Colonic mucosa (tissue), 4 donors: ENCODE results near the gene UGT1A3. TPM values are rescaled to one million over a fixed set of nuclear protein-coding genes. Genes with fewer than 3 reads are reported as not detected.

Source experiments
- DNase-seq: peaks from one replicate; pipeline ENCODE4 v3.0.0-alpha.2; 2020
- H3K27ac ChIP-seq: fragments of 200-600 bp; one replicate; pipeline ENCODE4 v1.8.0; 2021
- H3K27me3 ChIP-seq: fragments of 200-600 bp; one replicate; pipeline ENCODE4 v1.8.0; 2021
- H3K36me3 ChIP-seq: fragments of 200-600 bp; one replicate; pipeline ENCODE4 v1.8.0; 2021
- H3K4me1 ChIP-seq: fragments of 200-600 bp; one replicate; pipeline ENCODE4 v1.8.0; 2021; ENCODE audit warnings: mild to moderate bottlenecking
- H3K4me3 ChIP-seq: fragments of 200-600 bp; one replicate; pipeline ENCODE4 v1.8.0; 2021
- H3K9ac ChIP-seq, 2 donors: one replicate each; pipeline ENCODE4 v1.7.0; 2013; ENCODE audit warnings: control low read depth in 2 of 2, low read depth in 2 of 2, low read length in 2 of 2
- H3K9me3 ChIP-seq: fragments of 200-600 bp; one replicate; pipeline ENCODE4 v1.8.0; 2021
- intact Hi-C: fragments of 100-400 bp; cut with DNase I; formaldehyde crosslinking; loops from one replicate; pipeline ENCODE4 v1.14.1; 2022
- total RNA-seq, 2 donors: library from RNA; stranded (reverse); fragmentation: NEBNext Ultra II Directional in 1 of 2; extraction: Animal tissue kit (Norgen Biotek cat#: 25700) in 1 of 2; gene quantifications; one replicate each; pipeline ENCODE4 v1.2.1, GENCODE V29; 2021
- TF ChIP-seq, protein P1 (sequence below): fragments of 200-600 bp; IDR thresholded peaks from one replicate; pipeline ENCODE4 v1.8.0; 2022; ENCODE audit warnings: antibody characterized with exemption, mild to moderate bottlenecking
- donor health status: healthy.
- donor health status: DM: no; HTN: no; CAD: no.
- donor health status: DM: no; HTN: no; CAD: no.

The UGT1A3 gene
- total RNA-seq, 2 donors from 2014 or later: 1.0 to 1.9 TPM

GRCh38 chr2:233807215-233807865, 78.5 kb downstream of the UGT1A3 start:
- no peaks in the 10 kb centered on the region for H3K36me3 ChIP-seq
- H3K27ac ChIP-seq: no peak overlapping the region
- TF ChIP-seq, protein P1, sequence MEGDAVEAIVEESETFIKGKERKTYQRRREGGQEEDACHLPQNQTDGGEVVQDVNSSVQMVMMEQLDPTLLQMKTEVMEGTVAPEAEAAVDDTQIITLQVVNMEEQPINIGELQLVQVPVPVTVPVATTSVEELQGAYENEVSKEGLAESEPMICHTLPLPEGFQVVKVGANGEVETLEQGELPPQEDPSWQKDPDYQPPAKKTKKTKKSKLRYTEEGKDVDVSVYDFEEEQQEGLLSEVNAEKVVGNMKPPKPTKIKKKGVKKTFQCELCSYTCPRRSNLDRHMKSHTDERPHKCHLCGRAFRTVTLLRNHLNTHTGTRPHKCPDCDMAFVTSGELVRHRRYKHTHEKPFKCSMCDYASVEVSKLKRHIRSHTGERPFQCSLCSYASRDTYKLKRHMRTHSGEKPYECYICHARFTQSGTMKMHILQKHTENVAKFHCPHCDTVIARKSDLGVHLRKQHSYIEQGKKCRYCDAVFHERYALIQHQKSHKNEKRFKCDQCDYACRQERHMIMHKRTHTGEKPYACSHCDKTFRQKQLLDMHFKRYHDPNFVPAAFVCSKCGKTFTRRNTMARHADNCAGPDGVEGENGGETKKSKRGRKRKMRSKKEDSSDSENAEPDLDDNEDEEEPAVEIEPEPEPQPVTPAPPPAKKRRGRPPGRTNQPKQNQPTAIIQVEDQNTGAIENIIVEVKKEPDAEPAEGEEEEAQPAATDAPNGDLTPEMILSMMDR: no peak
- H3K4me3 ChIP-seq: no peak overlapping the region
- H3K4me1 ChIP-seq: no peaks in the 10 kb centered on the region
- H3K9ac ChIP-seq: no peak overlapping the region
- no peak for DNase-seq
- intact Hi-C loops: no loop called here
- H3K27me3 ChIP-seq: no peaks in the 10 kb centered on the region
- H3K9me3 ChIP-seq: no peaks in the 10 kb centered on the region

GRCh38 chr2:233807966-233808935, 79.4 kb downstream of the UGT1A3 start:
- Histone ChIP-seq H3K9ac (no peak overlapping the region), H3K4me3 (no peak overlapping the region), H3K27me3 (no peaks in the 10 kb centered on the region), H3K27ac (no peak overlapping the region), H3K4me1 (no peaks in the 10 kb centered on the region), H3K9me3 (no peaks in the 10 kb centered on the region), H3K36me3 (no peaks in the 10 kb centered on the region)
- intact Hi-C loops: no loop called here
- no peak for DNase-seq
- TF ChIP-seq, protein P1: no peak

- intact Hi-C loops: no loop called here
- Histone ChIP-seq H3K27ac (no peak overlapping the region), H3K4me1 (no peaks in the 10 kb centered on the region), H3K4me3 (no peak overlapping the region), H3K9ac (no peak overlapping the region), H3K9me3 (no peaks in the 10 kb centered on the region), H3K27me3 (no peaks in the 10 kb centered on the region), H3K36me3 (no peaks in the 10 kb centered on the region)
- TF ChIP-seq, protein P1: no peak
- no peak for DNase-seq
Measured at GRCh38 chr2:233810385-233810784, 81.5 kb downstream of the UGT1A3 start.

DNA sequence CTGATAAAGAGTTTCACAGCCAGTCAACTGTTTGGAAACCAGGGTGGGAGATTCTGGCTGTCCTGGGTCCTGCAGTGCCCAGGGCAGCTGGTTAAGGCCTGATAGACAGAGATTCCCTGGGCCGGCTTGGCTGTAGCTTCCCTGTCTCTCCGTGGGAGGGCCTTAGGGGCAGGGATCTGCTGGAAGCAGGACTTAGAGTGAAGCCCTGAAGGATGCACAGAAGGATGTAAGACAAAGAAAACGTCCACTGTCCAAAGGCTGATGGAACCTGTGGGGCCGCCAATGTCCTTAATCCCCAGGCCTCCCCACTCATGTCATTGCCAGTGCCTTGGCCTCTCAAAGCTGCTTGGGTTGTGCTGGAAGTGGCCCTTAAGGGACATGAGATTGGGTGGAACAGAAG, 82.2 kb downstream of the UGT1A3 start:
- TF ChIP-seq, protein P1: no peak
- no peak for DNase-seq
- Histone ChIP-seq H3K4me3 (no peak overlapping the region), H3K9ac (no peak overlapping the region), H3K27ac (no peak overlapping the region), H3K4me1 (no peaks in the 10 kb centered on the region), H3K9me3 (no peaks in the 10 kb centered on the region), H3K27me3 (no peaks in the 10 kb centered on the region), H3K36me3 (no peaks in the 10 kb centered on the region)
- intact Hi-C loops: no loop called here

- Histone ChIP-seq H3K4me1 (no peaks in the 10 kb centered on the region), H3K9me3 (no peaks in the 10 kb centered on the region), H3K4me3 (no peak overlapping the region), H3K9ac (no peak overlapping the region), H3K27me3 (no peaks in the 10 kb centered on the region), H3K36me3 (no peaks in the 10 kb centered on the region), H3K27ac (no peak overlapping the region)
- intact Hi-C loops: no loop called here
- no peak for DNase-seq
- TF ChIP-seq, protein P1: no peak
Measured at GRCh38 chr2:233811732-233812131, 82.9 kb downstream of the UGT1A3 start.
